Central memory CD8-positive, alpha-beta T cell (primary cell): ENCODE data around the gene TCEAL9.
"Not testable (repeated sequence)": the region's sequence is repeated elsewhere in the genome, so short reads cannot be mapped to it uniquely, and the experiment has no call there.

Experiments
- ATAC-seq: fragments of 150-1000 bp; cut with Tn5 transposase; replicated peaks from 2 replicates; pipeline ENCODE4 v1.10.0; 2022; ENCODE audit warnings: mild to moderate bottlenecking, moderate FRiP score, moderate number of reproducible peaks; ENCODE audit not compliant: poor library complexity, severe bottlenecking; ENCODE audit errors: extremely low read depth
- DNase-seq, 2 donors: peaks; one replicate each; pipeline ENCODE4 v3.0.0; 2021; ENCODE audit warnings: low spot score in 2 of 2
- H3K27ac Mint-ChIP-seq: one replicate; pipeline ENCODE4 v1.8.0; 2022; ENCODE audit warnings: low read depth, mild to moderate bottlenecking, moderate library complexity, mixed read lengths
- H3K27me3 Mint-ChIP-seq: one replicate; pipeline ENCODE4 v1.8.0; 2022; ENCODE audit warnings: mixed read lengths
- H3K36me3 Mint-ChIP-seq: one replicate; pipeline ENCODE4 v1.8.0; 2022; ENCODE audit warnings: mild to moderate bottlenecking, moderate library complexity, mixed read lengths; ENCODE audit not compliant: insufficient read depth
- H3K4me1 Mint-ChIP-seq: one replicate; pipeline ENCODE4 v1.8.0; 2022; ENCODE audit warnings: mixed read lengths
- H3K4me3 Mint-ChIP-seq: one replicate; pipeline ENCODE4 v1.8.0; 2022; ENCODE audit warnings: mild to moderate bottlenecking, moderate library complexity, mixed read lengths
- H3K9me3 Mint-ChIP-seq: one replicate; pipeline ENCODE4 v1.8.0; 2022; ENCODE audit warnings: mixed read lengths

The TCEAL9 gene

DNA sequence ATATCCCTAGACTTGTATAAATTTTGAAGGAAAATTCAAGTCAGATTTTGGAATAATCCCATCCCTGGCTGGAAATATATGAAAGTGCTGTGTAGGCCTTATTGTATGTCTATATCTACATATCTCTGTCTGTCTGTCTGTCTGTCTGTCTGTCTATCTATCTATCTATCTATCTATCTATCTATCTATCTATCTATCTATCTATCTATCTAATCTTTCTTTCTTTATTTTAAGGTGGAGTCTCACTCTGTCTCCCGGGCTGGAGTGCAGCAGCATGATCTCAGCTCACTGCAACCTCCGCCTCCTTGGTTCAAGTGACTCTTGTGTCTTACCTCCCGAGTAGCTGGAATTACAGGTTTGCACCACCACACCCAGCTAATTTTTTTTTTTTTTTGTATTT lies 3.3 kb downstream of the TCEAL9 start:
- H3K27ac Mint-ChIP-seq, H3K36me3 Mint-ChIP-seq, DNase-seq, H3K4me3 Mint-ChIP-seq, H3K9me3 Mint-ChIP-seq, ATAC-seq: not testable (repeated sequence)
- Mint-ChIP-seq H3K27me3 (peaks cover 11% of the 10 kb centered on the region), H3K4me1 (peaks cover 10% of the 10 kb centered on the region)

DNA sequence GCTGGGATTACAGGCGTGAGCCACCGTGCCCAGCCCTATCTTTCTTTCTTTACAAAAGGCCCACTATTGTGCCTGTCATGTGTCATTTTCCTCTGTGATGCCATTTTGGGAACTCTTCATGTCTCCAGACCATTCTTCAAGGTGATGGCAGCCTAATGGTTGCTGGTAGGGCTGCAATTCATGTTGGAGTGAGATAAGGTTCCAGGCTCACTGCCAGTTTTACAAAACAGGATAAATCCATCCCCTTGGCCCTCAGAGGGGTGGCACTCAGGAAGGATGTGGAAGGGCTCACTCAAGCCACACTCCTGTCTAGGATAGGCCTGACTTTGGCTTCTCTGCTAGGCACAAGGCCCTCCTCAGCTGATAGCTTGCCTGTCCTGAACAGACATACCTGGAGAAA lies 3.8 kb downstream of the TCEAL9 start:
- peaks cover 2% of the 10 kb centered on the region for H3K36me3 Mint-ChIP-seq
- peaks cover 13% of the 10 kb centered on the region for H3K27me3 Mint-ChIP-seq
- no peak overlapping the region for H3K27ac Mint-ChIP-seq
- H3K9me3 Mint-ChIP-seq: no peaks in the 10 kb centered on the region
- H3K4me1 Mint-ChIP-seq: peaks cover 10% of the 10 kb centered on the region
- no peak for ATAC-seq
- DNase-seq: no peak
- no peak overlapping the region for H3K4me3 Mint-ChIP-seq

DNA sequence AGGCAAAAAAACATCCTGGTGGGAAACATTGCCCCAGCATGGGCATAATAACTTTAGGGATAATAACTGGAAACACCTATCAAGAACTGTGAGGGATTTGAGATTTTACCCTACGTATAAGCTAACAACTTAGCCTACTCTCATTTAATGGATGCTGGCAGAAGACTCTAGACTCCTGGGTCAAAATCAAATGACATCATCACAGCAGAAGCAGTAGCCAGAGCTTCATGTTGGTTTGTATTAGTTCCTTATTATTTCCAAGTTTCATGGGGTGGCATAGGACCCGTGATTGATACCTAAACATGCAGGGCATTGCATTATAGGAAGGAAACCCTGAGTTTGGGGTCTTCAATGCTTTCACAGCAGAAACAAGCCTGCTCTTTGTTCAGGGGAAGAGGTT lies 4.6 kb downstream of the TCEAL9 start:
- no peak for ATAC-seq
- Mint-ChIP-seq H3K27ac (no peak overlapping the region), H3K36me3 (no peaks in the 10 kb centered on the region), H3K9me3 (no peaks in the 10 kb centered on the region), H3K4me3 (no peak overlapping the region), H3K4me1 (peaks cover 6% of the 10 kb centered on the region), H3K27me3 (peaks cover 17% of the 10 kb centered on the region)
- DNase-seq: no peak

DNA sequence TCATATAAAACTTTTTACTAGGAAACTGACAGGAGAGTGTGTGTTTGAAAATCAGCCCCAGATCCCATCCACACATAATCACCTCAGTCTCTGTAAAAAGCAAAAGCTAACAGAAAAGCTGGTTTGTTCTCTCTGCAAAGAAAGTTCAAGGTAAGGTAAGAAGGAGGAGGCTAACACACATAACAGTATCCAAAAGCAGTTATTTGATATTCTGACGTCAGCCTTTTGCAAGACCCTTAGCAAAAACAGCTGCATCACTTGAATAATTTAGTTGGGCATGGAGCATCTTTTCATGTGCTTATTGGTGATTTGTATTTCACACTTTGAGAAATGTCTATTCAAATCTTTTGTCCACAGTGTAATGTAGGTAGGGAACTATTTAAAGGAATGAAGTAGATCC lies 5.5 kb downstream of the TCEAL9 start:
- H3K4me1 Mint-ChIP-seq: no peaks in the 10 kb centered on the region
- peaks cover 11% of the 10 kb centered on the region for H3K27me3 Mint-ChIP-seq
- H3K36me3 Mint-ChIP-seq: no peaks in the 10 kb centered on the region
- H3K9me3 Mint-ChIP-seq: no peaks in the 10 kb centered on the region
- H3K27ac Mint-ChIP-seq: no peak overlapping the region
- ATAC-seq: no peak
- no peak for DNase-seq
- no peak overlapping the region for H3K4me3 Mint-ChIP-seq

DNA sequence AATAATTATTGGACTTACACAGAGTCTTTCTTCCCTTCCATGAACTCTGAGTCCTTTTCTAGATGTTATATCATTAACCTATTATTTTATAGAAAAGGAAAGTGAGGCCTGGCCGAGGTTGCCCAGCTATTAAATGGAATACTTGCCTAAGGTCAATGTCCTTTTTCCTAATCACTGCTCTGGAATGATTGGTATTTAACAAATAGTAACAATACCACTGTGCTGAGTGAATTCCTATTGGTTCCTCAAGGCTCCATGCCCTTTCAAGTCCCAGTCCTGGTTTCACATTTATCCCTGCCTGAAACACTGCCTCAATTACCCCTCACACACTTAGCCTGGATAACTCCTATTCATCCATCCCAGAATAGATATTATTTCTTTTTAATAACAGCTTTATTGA lies 6.2 kb downstream of the TCEAL9 start:
- Mint-ChIP-seq H3K4me3 (no peak overlapping the region), H3K27me3 (peaks cover 11% of the 10 kb centered on the region), H3K4me1 (no peaks in the 10 kb centered on the region), H3K27ac (no peak overlapping the region), H3K36me3 (no peaks in the 10 kb centered on the region), H3K9me3 (no peaks in the 10 kb centered on the region)
- ATAC-seq (no peak), DNase-seq (no peak)

DNA sequence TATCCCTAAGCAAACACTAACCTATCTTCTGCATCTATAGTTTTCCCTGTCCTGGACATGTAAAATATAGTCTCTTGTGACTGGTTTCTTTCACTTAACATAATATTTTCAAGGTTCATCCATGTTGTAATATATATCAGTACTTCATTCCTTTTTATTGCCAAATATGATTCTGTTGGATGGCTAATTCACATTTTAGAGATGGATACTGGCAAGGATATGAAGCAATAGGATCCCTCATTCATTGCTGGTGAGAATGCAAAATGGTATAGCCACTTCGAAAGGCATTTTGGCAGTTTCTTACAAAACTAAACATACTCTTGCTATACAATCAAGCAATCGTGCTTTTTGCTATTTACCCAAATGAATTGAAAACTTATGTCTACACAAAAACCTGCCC lies 6.7 kb downstream of the TCEAL9 start:
- ATAC-seq (no peak), DNase-seq (no peak)
- Mint-ChIP-seq H3K4me1 (no peaks in the 10 kb centered on the region), H3K27me3 (peaks cover 11% of the 10 kb centered on the region), H3K9me3 (no peaks in the 10 kb centered on the region), H3K36me3 (no peaks in the 10 kb centered on the region), H3K4me3 (no peak overlapping the region), H3K27ac (no peak overlapping the region)

DNA sequence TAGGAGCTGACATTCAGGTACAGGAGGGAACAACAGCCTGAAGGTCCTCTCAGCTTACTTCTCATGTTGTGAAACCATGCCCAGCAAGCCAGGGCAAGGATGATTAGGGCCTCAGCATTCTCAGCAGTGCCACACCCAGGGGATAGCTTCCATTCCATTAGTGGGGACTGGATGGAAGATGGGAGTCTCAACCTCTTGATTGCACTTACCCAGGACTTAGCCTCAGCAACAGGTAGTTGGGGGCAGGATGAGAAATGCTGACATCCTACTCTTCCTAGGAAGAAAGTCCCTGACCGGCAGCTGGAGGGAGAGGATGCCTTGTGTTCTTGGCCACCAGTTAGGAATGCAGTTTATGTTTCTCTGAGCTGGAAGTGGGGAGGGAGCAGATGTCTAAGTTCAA lies 11.2 kb downstream of the TCEAL9 start:
- DNase-seq (no peak), ATAC-seq (no peak)
- Mint-ChIP-seq H3K27me3 (peaks cover 11% of the 10 kb centered on the region), H3K36me3 (no peaks in the 10 kb centered on the region), H3K9me3 (no peaks in the 10 kb centered on the region), H3K4me1 (no peaks in the 10 kb centered on the region), H3K4me3 (no peak overlapping the region), H3K27ac (no peak overlapping the region)

DNA sequence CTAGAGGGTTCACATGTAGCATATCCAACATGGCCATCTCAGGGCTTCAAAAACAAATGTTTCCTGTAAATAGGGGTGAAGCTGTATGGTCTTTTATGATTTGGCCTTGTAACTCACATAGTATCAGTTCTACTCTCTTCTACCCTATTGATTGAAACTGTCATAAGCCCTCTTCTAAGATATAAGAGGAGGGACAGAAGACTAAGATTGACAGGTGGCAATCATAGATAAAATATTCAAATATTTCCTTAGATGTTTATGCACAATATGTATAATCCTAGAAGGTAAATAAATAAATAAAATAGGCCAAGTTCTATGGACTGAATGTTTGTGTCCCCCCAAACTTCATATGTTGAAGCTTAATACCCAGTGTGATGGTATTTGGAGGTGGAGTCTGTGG lies 13.2 kb downstream of the TCEAL9 start:
- H3K4me1 Mint-ChIP-seq: no peaks in the 10 kb centered on the region

DNA sequence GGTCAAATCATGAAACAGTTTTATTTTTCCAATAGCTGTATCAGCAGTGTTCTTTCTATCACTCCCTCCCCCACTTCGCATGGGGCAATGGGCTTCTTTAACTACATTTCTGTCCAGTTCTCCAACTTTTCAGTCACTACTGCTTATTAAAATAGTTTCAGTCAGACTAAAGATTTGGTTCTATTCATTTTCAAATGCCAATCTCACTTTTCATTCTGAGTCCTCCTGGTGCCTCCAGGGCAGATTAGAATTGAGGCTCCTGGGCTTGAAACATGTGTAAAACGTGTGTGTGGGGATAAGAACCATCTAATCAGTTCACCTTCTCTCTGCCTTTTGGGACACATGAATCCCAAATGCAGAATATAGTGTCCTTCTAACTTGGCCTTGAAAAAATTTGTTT lies 16.6 kb downstream of the TCEAL9 start:
- Mint-ChIP-seq H3K4me1 (peaks cover 4% of the 10 kb centered on the region), H3K4me3 (no peak overlapping the region), H3K27ac (no peak overlapping the region), H3K27me3 (no peaks in the 10 kb centered on the region), H3K36me3 (peaks cover 3% of the 10 kb centered on the region), H3K9me3 (no peaks in the 10 kb centered on the region)
- ATAC-seq (no peak), DNase-seq (no peak)

More for the DNA sequence above, 13.2 kb downstream of the TCEAL9 start:
- ATAC-seq (no peak), DNase-seq (no peak)
- Mint-ChIP-seq H3K27ac (no peak overlapping the region), H3K9me3 (no peaks in the 10 kb centered on the region), H3K36me3 (no peaks in the 10 kb centered on the region), H3K4me3 (no peak overlapping the region), H3K27me3 (peaks cover 11% of the 10 kb centered on the region)

DNA sequence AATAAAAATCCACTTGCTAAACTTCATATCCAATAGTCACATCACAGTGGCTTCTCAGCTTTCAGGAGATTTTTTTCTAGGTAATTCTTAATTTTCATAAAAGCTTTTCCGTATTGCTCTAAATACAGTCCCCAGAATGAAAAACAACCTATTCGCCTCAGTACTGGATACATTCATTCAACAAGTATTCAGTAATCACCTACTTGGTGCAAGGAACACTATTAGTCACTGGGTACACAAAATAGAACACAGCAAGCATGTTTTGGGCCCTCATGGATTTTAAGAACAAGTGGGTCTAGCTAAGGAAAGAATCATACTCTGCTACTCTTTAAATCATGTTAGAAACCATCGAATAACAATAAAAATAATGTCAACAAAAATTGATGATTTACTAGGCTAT lies 17.3 kb downstream of the TCEAL9 start:
- no peaks in the 10 kb centered on the region for H3K9me3 Mint-ChIP-seq

DNA sequence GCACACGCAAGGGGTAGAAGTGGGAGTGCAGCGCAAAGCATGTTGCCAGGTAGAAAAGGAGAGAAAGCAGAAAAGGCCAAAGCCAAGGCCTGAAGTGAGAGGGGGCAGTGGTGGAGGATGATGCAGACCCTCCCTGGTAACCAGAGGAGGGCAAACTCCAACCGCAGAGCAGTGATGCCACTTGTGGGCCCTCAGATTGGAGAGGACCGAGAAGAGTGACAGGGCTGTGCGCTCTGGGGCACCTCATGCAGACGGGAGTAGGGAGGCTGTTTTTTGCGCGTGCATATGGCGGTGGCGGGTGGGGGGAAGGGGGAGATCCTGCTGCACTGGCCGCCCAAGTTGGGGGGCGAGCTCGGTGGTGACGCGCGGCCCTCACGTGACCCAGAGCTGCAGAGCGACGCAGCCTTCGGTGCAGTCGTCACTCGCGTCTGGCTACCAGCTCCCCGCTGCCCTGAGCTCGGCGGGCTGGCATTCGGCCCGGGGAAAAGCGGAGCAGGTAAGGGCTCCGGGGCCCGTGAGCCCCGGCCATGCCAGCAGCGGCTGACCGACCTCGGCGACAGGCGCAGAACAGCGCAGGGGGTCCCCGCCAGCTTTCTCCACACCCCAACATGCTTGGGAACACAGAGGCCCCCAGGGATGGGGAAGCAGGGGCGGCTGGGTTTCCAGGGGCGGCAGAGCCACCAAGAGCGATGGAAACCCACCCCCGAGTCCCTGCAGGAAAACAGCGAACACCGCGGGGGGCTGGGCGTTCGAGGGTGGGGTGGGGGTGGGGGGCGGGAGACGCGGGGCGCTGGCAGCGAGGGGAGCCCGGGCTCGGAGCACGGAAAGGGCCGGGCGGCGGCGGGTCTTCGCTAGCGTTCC lies 20.0 kb downstream of the TCEAL9 start, which contains the start of gene BEX3:
TSS of gene BEX3 (plus strand) at position 421 of the 861 bp plus-strand sequence. CDS start 984 bp downstream, outside the sequence.
- peaks cover 4% of the 10 kb centered on the region for H3K4me1 Mint-ChIP-seq
- no peaks in the 10 kb centered on the region for H3K9me3 Mint-ChIP-seq
- peak within 1 kb of the TSS; percentile 62 for H3K4me3 Mint-ChIP-seq
- H3K36me3 Mint-ChIP-seq: peaks cover 3% of the 10 kb centered on the region
- ATAC-seq (peak; percentile 68), DNase-seq (no peak)
- H3K27ac Mint-ChIP-seq: peak within 1 kb of the TSS; percentile 61
- no peaks in the 10 kb centered on the region for H3K27me3 Mint-ChIP-seq

More for the DNA sequence above, 17.3 kb downstream of the TCEAL9 start:
- H3K27me3 Mint-ChIP-seq: no peaks in the 10 kb centered on the region
- no peak overlapping the region for H3K27ac Mint-ChIP-seq
- DNase-seq (no peak), ATAC-seq (no peak)
- peaks cover 4% of the 10 kb centered on the region for H3K4me1 Mint-ChIP-seq
- peaks cover 3% of the 10 kb centered on the region for H3K36me3 Mint-ChIP-seq
- no peak overlapping the region for H3K4me3 Mint-ChIP-seq

DNA sequence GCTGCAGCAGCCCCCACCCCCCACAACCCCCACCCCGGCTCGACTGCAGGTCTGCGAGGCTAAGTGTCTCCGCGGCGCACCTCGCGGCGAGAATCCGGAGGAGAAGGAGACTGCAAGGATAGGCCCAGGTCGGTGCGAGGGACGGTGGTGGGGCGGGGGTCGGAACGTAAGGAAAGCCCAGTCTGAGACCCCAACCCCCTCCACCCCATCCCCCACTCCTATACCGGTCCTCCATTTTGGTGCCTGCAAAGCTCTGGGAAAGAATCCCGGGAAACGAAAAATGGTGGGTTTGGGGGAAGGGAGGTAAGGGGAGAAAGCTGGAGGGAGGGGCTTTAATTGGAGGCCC lies 20.6 kb downstream of the TCEAL9 start:
- DNase-seq (no peak), ATAC-seq (no peak)
- peaks cover 4% of the 10 kb centered on the region for H3K4me1 Mint-ChIP-seq
- peak overlapping the region; percentile 62 for H3K4me3 Mint-ChIP-seq
- no peak overlapping the region for H3K27ac Mint-ChIP-seq
- H3K36me3 Mint-ChIP-seq: peaks cover 3% of the 10 kb centered on the region
- no peaks in the 10 kb centered on the region for H3K27me3 Mint-ChIP-seq
- no peaks in the 10 kb centered on the region for H3K9me3 Mint-ChIP-seq

DNA sequence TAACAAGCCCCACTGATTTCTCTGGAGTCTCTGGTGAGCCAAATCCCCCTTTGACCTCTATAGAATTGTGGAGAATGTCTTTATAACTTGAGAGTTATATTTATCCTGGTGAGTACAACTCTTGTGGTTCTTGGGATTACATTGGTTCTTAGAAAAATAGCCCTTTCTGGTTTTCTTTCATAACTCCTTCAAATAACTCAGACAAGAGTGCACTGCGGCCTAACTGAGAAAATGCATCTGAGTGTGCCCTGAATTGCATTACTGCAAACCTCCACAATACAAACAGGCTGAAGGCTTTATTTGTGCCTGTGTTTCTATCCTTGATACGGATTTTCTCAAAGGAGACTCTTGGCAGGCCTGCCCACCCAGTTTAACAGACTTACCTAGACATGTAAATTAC lies 22.7 kb downstream of the TCEAL9 start:
- ATAC-seq: no peak
- Mint-ChIP-seq H3K4me1 (peaks cover 4% of the 10 kb centered on the region), H3K9me3 (no peaks in the 10 kb centered on the region), H3K27ac (no peak overlapping the region), H3K4me3 (no peak overlapping the region), H3K27me3 (no peaks in the 10 kb centered on the region), H3K36me3 (peaks cover 3% of the 10 kb centered on the region)
- no peak for DNase-seq
